Suprapubic skin (tissue), 4 donors: ENCODE measurements around the gene TBC1D22A. TPM values are rescaled to one million over a fixed set of nuclear protein-coding genes. Genes with fewer than 3 reads are reported as not detected.

ENCODE experiments used
- DNase-seq, 2 donors: peaks; one replicate each; pipeline ENCODE4 v3.0.0-alpha.2; 2019; ENCODE audit warnings: low spot score in 2 of 2
- H3K27ac ChIP-seq: fragments of 200-600 bp; sonication (generic); one replicate; pipeline ENCODE4 v1.5.1; 2019
- H3K27me3 ChIP-seq: fragments of 200-600 bp; sonication (generic); one replicate; pipeline ENCODE4 v1.5.1; 2019
- H3K36me3 ChIP-seq: fragments of 200-600 bp; sonication (generic); one replicate; pipeline ENCODE4 v1.5.1; 2019
- H3K4me1 ChIP-seq: fragments of 200-600 bp; sonication (generic); one replicate; pipeline ENCODE4 v1.5.1; 2019
- H3K4me3 ChIP-seq: fragments of 200-600 bp; sonication (generic); one replicate; pipeline ENCODE4 v1.5.1; 2019; ENCODE audit warnings: mild to moderate bottlenecking
- H3K9me3 ChIP-seq: fragments of 200-600 bp; sonication (generic); one replicate; pipeline ENCODE4 v1.5.1; 2019
- CTCF ChIP-seq, 2 donors: fragments of 200-600 bp in 1 of 2; fragments of 450-650 bp in 1 of 2; sonication (generic) in 1 of 2; IDR thresholded peaks; one replicate each; pipeline ENCODE4 v1.5.1; 2016 to 2019; ENCODE audit warnings: antibody characterized with exemption in 2 of 2, mild to moderate bottlenecking in 1 of 2, moderate library complexity in 1 of 2
- EP300 ChIP-seq: sonication (generic); formaldehyde crosslinking; IDR thresholded peaks from one replicate; pipeline ENCODE4 v1.6.1; 2017; ENCODE audit warnings: antibody characterized with exemption
- POLR2A ChIP-seq, 2 donors: fragments of 450-650 bp; IDR thresholded peaks; one replicate each; pipeline ENCODE4 v1.6.1; 2017; ENCODE audit warnings: antibody characterized with exemption in 2 of 2, mild to moderate bottlenecking in 2 of 2, moderate library complexity in 2 of 2
- POLR2AphosphoS5 ChIP-seq, 3 donors: sonication (generic); formaldehyde crosslinking; IDR thresholded peaks; one replicate each; pipeline ENCODE4 v1.6.1; 2017; ENCODE audit warnings: antibody characterized with exemption in 3 of 3
- WGBS: methylation state at CpG from one replicate; pipeline ENCODE4 v1.1.5; 2018; 5-methylcytosine and 5-hydroxymethylcytosine counted together
- total RNA-seq, 4 donors: library from RNA; depleted of rRNA; stranded (reverse); fragments of >200 nt; gene quantifications; one replicate each; pipeline ENCODE4 v1.1.0, GENCODE V29; 2016

The TBC1D22A gene
- total RNA-seq, 4 donors from 2014 or later = 24.8 to 43.2 (median 35.4) TPM

GRCh38 chr22:46917771-46918101 is 155.3 kb downstream of the TBC1D22A start:
- Histone ChIP-seq H3K4me3 (no peak overlapping the region), H3K27me3 (no peaks in the 10 kb centered on the region), H3K9me3 (peaks cover 7% of the 10 kb centered on the region), H3K36me3 (peaks cover 48% of the 10 kb centered on the region), H3K27ac (no peak overlapping the region), H3K4me1 (no peaks in the 10 kb centered on the region)
- WGBS = 100% methylated on average over 2 of the region's 11 CpGs
- TF ChIP-seq POLR2A (IDR thresholded peaks at IDR 0.05) (no peak), POLR2AphosphoS5 (IDR thresholded peaks at IDR 0.05) (no peak), CTCF (IDR thresholded peaks at IDR 0.05) (no peak), EP300 (no peak)
- peak in 1 of 2 donors; percentile 33 for DNase-seq

GRCh38 chr22:46918197-46918596 is 155.7 kb downstream of the TBC1D22A start:
- H3K4me1 ChIP-seq = no peaks in the 10 kb centered on the region
- H3K4me3 ChIP-seq = no peak overlapping the region
- H3K9me3 ChIP-seq = peaks cover 7% of the 10 kb centered on the region
- DNase-seq = peak; percentile 26 to 55
- H3K27me3 ChIP-seq = no peaks in the 10 kb centered on the region
- no peak overlapping the region for H3K27ac ChIP-seq
- TF ChIP-seq CTCF (IDR thresholded peaks at IDR 0.05) = no peak
- TF ChIP-seq POLR2A (IDR thresholded peaks at IDR 0.05) = no peak
- no peak for TF ChIP-seq POLR2AphosphoS5 (IDR thresholded peaks at IDR 0.05)
- TF ChIP-seq EP300 = no peak
- H3K36me3 ChIP-seq = peaks cover 45% of the 10 kb centered on the region
- WGBS = 69% methylated on average over 6 of the region's 6 CpGs

- no peak overlapping the region for H3K27ac ChIP-seq
- peaks cover 7% of the 10 kb centered on the region for H3K9me3 ChIP-seq
- TF ChIP-seq POLR2AphosphoS5 (IDR thresholded peaks at IDR 0.05) (no peak), EP300 (no peak), CTCF (IDR thresholded peaks at IDR 0.05) (no peak), POLR2A (IDR thresholded peaks at IDR 0.05) (no peak)
- no peak overlapping the region for H3K4me3 ChIP-seq
- no peaks in the 10 kb centered on the region for H3K4me1 ChIP-seq
- H3K36me3 ChIP-seq = peaks cover 26% of the 10 kb centered on the region
- no peaks in the 10 kb centered on the region for H3K27me3 ChIP-seq
- no peak for DNase-seq
Observed at GRCh38 chr22:46922037-46922436, 159.6 kb downstream of the TBC1D22A start.

- DNase-seq = peak; percentile 45 to 46
- Histone ChIP-seq H3K27me3 (no peaks in the 10 kb centered on the region), H3K27ac (no peak overlapping the region), H3K36me3 (peaks cover 14% of the 10 kb centered on the region), H3K4me1 (no peaks in the 10 kb centered on the region), H3K4me3 (no peak overlapping the region), H3K9me3 (peaks cover 7% of the 10 kb centered on the region)
- WGBS = 91% methylated on average over 10 of the region's 10 CpGs
- TF ChIP-seq POLR2A (IDR thresholded peaks at IDR 0.05) (no peak), POLR2AphosphoS5 (IDR thresholded peaks at IDR 0.05) (no peak), EP300 (no peak), CTCF (IDR thresholded peaks at IDR 0.05) (no peak)
Observed at GRCh38 chr22:46923394-46923793, 160.9 kb downstream of the TBC1D22A start.

- TF ChIP-seq CTCF (IDR thresholded peaks at IDR 0.05) = no peak
- no peak for TF ChIP-seq POLR2AphosphoS5 (IDR thresholded peaks at IDR 0.05)
- no peak for TF ChIP-seq POLR2A (IDR thresholded peaks at IDR 0.05)
- no peak for TF ChIP-seq EP300
- Histone ChIP-seq H3K9me3 (peaks cover 7% of the 10 kb centered on the region), H3K27ac (no peak overlapping the region), H3K36me3 (peaks cover 8% of the 10 kb centered on the region), H3K4me3 (no peak overlapping the region), H3K27me3 (no peaks in the 10 kb centered on the region), H3K4me1 (no peaks in the 10 kb centered on the region)
- no peak for DNase-seq
- WGBS = 75% methylated on average over 3 of the region's 3 CpGs
Observed at GRCh38 chr22:46925818-46926217, 163.4 kb downstream of the TBC1D22A start.
